ENCODE data around the gene DCD.
A peak's percentile ranks its signal among the peaks of the same experiment; 100 is the strongest.

The DCD gene

GRCh38 chr12:54598970-54599369, 49.2 kb downstream of the DCD start:
- Histone ChIP-seq H3K27ac (ENCODE audit: insufficient read depth, low read length, poor library complexity, severe bottlenecking) (no peak overlapping the region), H3K27me3 (replicated peaks; ENCODE audit: control insufficient read depth, insufficient read depth, low read length, poor library complexity, severe bottlenecking) (no peaks in the 10 kb centered on the region), H3K36me3 (ENCODE audit: control insufficient read depth, insufficient read depth, low read length) (no peaks in the 10 kb centered on the region), H3K4me1 (ENCODE audit: control insufficient read depth, insufficient read depth, low read length, poor library complexity, severe bottlenecking) (peaks cover 5% of the 10 kb centered on the region), H3K9me3 (ENCODE audit: control insufficient read depth, low read length) (no peaks in the 10 kb centered on the region), H3K4me3 (ENCODE audit: insufficient read depth, low read depth, low read length, poor library complexity, severe bottlenecking) (no peak overlapping the region)
- DNase-seq = no peak

- H3K4me3 ChIP-seq (ENCODE audit: insufficient read depth, low read depth, low read length, poor library complexity, severe bottlenecking) = no peak overlapping the region
- H3K9me3 ChIP-seq (ENCODE audit: control insufficient read depth, low read length) = no peaks in the 10 kb centered on the region
- H3K36me3 ChIP-seq (ENCODE audit: control insufficient read depth, insufficient read depth, low read length) = no peaks in the 10 kb centered on the region
- peak in 1 of 3 donors; percentile 6 for DNase-seq
- no peak overlapping the region for H3K27ac ChIP-seq (ENCODE audit: insufficient read depth, low read length, poor library complexity, severe bottlenecking)
- peaks cover 5% of the 10 kb centered on the region for H3K4me1 ChIP-seq (ENCODE audit: control insufficient read depth, insufficient read depth, low read length, poor library complexity, severe bottlenecking)
- H3K27me3 ChIP-seq (replicated peaks; ENCODE audit: control insufficient read depth, insufficient read depth, low read length, poor library complexity, severe bottlenecking) = no peaks in the 10 kb centered on the region
These were observed 51.6 kb downstream of the DCD start for GRCh38 chr12:54596526-54596946.

- H3K9me3 ChIP-seq (ENCODE audit: control insufficient read depth, low read length) = no peaks in the 10 kb centered on the region
- H3K4me1 ChIP-seq (ENCODE audit: control insufficient read depth, insufficient read depth, low read length, poor library complexity, severe bottlenecking) = peaks cover 5% of the 10 kb centered on the region
- H3K4me3 ChIP-seq (ENCODE audit: insufficient read depth, low read depth, low read length, poor library complexity, severe bottlenecking) = no peak overlapping the region
- H3K27ac ChIP-seq (ENCODE audit: insufficient read depth, low read length, poor library complexity, severe bottlenecking) = no peak overlapping the region
- DNase-seq = no peak
- no peaks in the 10 kb centered on the region for H3K36me3 ChIP-seq (ENCODE audit: control insufficient read depth, insufficient read depth, low read length)
- H3K27me3 ChIP-seq (replicated peaks; ENCODE audit: control insufficient read depth, insufficient read depth, low read length, poor library complexity, severe bottlenecking) = no peaks in the 10 kb centered on the region
These were observed 52.7 kb downstream of the DCD start for GRCh38 chr12:54595471-54595870.
